ENCODE measurements around the gene RMP24.
"Not testable (repeated sequence)": the region's sequence is repeated elsewhere in the genome, so short reads cannot be mapped to it uniquely, and the experiment has no call there.

Gene RMP24

GRCh38 chr18:36015629-36016028 is 43.1 kb downstream of the RMP24 start:
- no peak overlapping the region for H3K4me3 ChIP-seq (ENCODE audit: low read length)

GRCh38 chr18:36017232-36017631 is 44.8 kb downstream of the RMP24 start:
- Histone ChIP-seq H3K27ac (ENCODE audit: low read depth, low read length) (no peak overlapping the region), H3K4me3 (ENCODE audit: low read length) (no peak overlapping the region), H3K4me1 (ENCODE audit: control insufficient read depth, insufficient read depth, low read length) (no peaks in the 10 kb centered on the region), H3K9ac (ENCODE audit: low read length) (no peak overlapping the region), H3K36me3 (ENCODE audit: control insufficient read depth, insufficient read depth, low read length) (no peaks in the 10 kb centered on the region), H3K27me3 (ENCODE audit: control insufficient read depth, insufficient read depth, low read length) (no peaks in the 10 kb centered on the region)

More at GRCh38 chr18:36015629-36016028, 43.1 kb downstream of the RMP24 start:
- Histone ChIP-seq H3K9ac (ENCODE audit: low read length) (no peak overlapping the region), H3K27me3 (ENCODE audit: control insufficient read depth, insufficient read depth, low read length) (no peaks in the 10 kb centered on the region), H3K4me1 (ENCODE audit: control insufficient read depth, insufficient read depth, low read length) (no peaks in the 10 kb centered on the region), H3K36me3 (ENCODE audit: control insufficient read depth, insufficient read depth, low read length) (no peaks in the 10 kb centered on the region), H3K27ac (ENCODE audit: low read depth, low read length) (no peak overlapping the region)

- Histone ChIP-seq H3K4me3 (ENCODE audit: low read length) (no peak overlapping the region), H3K27ac (ENCODE audit: low read depth, low read length) (no peak overlapping the region)
These were observed 47.8 kb downstream of the RMP24 start for GRCh38 chr18:36020174-36020711.

GRCh38 chr18:36023336-36023735 is 50.9 kb downstream of the RMP24 start:
- no peak overlapping the region for H3K4me3 ChIP-seq (ENCODE audit: low read length)
- H3K9ac ChIP-seq (ENCODE audit: low read length), result no peak overlapping the region
- H3K27ac ChIP-seq (ENCODE audit: low read depth, low read length), result no peak overlapping the region
- H3K4me1 ChIP-seq (ENCODE audit: control insufficient read depth, insufficient read depth, low read length), result no peaks in the 10 kb centered on the region
- H3K36me3 ChIP-seq (ENCODE audit: control insufficient read depth, insufficient read depth, low read length), result no peaks in the 10 kb centered on the region
- no peaks in the 10 kb centered on the region for H3K27me3 ChIP-seq (ENCODE audit: control insufficient read depth, insufficient read depth, low read length)

More at GRCh38 chr18:36020174-36020711, 47.8 kb downstream of the RMP24 start:
- Histone ChIP-seq H3K36me3 (ENCODE audit: control insufficient read depth, insufficient read depth, low read length) (no peaks in the 10 kb centered on the region), H3K9ac (ENCODE audit: low read length) (no peak overlapping the region), H3K27me3 (ENCODE audit: control insufficient read depth, insufficient read depth, low read length) (no peaks in the 10 kb centered on the region), H3K4me1 (ENCODE audit: control insufficient read depth, insufficient read depth, low read length) (no peaks in the 10 kb centered on the region)

- H3K9ac ChIP-seq (ENCODE audit: low read length); H3K27ac ChIP-seq (ENCODE audit: low read depth, low read length); H3K4me3 ChIP-seq (ENCODE audit: low read length); H3K27me3 ChIP-seq (ENCODE audit: control insufficient read depth, insufficient read depth, low read length); H3K36me3 ChIP-seq (ENCODE audit: control insufficient read depth, insufficient read depth, low read length); H3K4me1 ChIP-seq (ENCODE audit: control insufficient read depth, insufficient read depth, low read length): not testable (repeated sequence)
These were observed 51.8 kb downstream of the RMP24 start for GRCh38 chr18:36024241-36024640.

- no peaks in the 10 kb centered on the region for H3K36me3 ChIP-seq (ENCODE audit: control insufficient read depth, insufficient read depth, low read length)
These were observed 52.5 kb downstream of the RMP24 start for GRCh38 chr18:36025025-36025424.

GRCh38 chr18:36028859-36029258 is 56.4 kb downstream of the RMP24 start:
- Histone ChIP-seq H3K27ac (ENCODE audit: low read depth, low read length) (no peak overlapping the region), H3K36me3 (ENCODE audit: control insufficient read depth, insufficient read depth, low read length) (no peaks in the 10 kb centered on the region), H3K27me3 (ENCODE audit: control insufficient read depth, insufficient read depth, low read length) (no peaks in the 10 kb centered on the region)

More at GRCh38 chr18:36025025-36025424, 52.5 kb downstream of the RMP24 start:
- Histone ChIP-seq H3K4me3 (ENCODE audit: low read length) (no peak overlapping the region), H3K27ac (ENCODE audit: low read depth, low read length) (no peak overlapping the region), H3K9ac (ENCODE audit: low read length) (no peak overlapping the region), H3K27me3 (ENCODE audit: control insufficient read depth, insufficient read depth, low read length) (no peaks in the 10 kb centered on the region), H3K4me1 (ENCODE audit: control insufficient read depth, insufficient read depth, low read length) (no peaks in the 10 kb centered on the region)

More at GRCh38 chr18:36028859-36029258, 56.4 kb downstream of the RMP24 start:
- Histone ChIP-seq H3K4me3 (ENCODE audit: low read length) (no peak overlapping the region), H3K4me1 (ENCODE audit: control insufficient read depth, insufficient read depth, low read length) (no peaks in the 10 kb centered on the region), H3K9ac (ENCODE audit: low read length) (no peak overlapping the region)

Measured in rectal smooth muscle tissue (tissue), 1 donor.